Stimulated activated CD4-positive, alpha-beta T cell treated with anti-CD3 and anti-CD28 coated beads, Interleukin-12 subunit alpha, Interleukin-12 subunit beta, amount 100 ng/mL, for 24 hours (primary cell): ENCODE results near the gene SYNGR3.

Experiments
- DNase-seq, 2 experiments: peaks; one replicate each; pipeline ENCODE4 v3.0.0-alpha.2; 2020; ENCODE audit warnings: low read depth in 2 of 2

Gene SYNGR3

GRCh38 chr16:1976951-1977874, 12.6 kb upstream of the SYNGR3 start:
- DNase-seq, result no peak

- DNase-seq, result no peak
Measured at GRCh38 chr16:1977875-1978268, 11.9 kb upstream of the SYNGR3 start.

GRCh38 chr16:1978476-1979120, 11.2 kb upstream of the SYNGR3 start:
- no peak for DNase-seq

- no peak for DNase-seq
Measured at GRCh38 chr16:1979271-1980029, 10.3 kb upstream of the SYNGR3 start.

- no peak for DNase-seq
Measured at GRCh38 chr16:1980030-1980769, 9.6 kb upstream of the SYNGR3 start.

- DNase-seq, result no peak
Measured at GRCh38 chr16:1980770-1981087, 9.0 kb upstream of the SYNGR3 start.

GRCh38 chr16:1981398-1981836, 8.4 kb upstream of the SYNGR3 start, which contains the start of gene NOXO1:
Gene NOXO1, minus strand, starts transcription at chr16:1981469. Its CDS starts 290 bp downstream, at chr16:1981179.
- no peak for DNase-seq

GRCh38 chr16:1982013-1982433, 7.7 kb upstream of the SYNGR3 start:
- no peak for DNase-seq

GRCh38 chr16:1982991-1983543, 6.7 kb upstream of the SYNGR3 start:
- DNase-seq, result no peak

GRCh38 chr16:1983544-1984346, 6.0 kb upstream of the SYNGR3 start, which contains the start of gene GFER:
Gene GFER, plus strand, starts transcription at chr16:1984193. Its CDS starts 26 bp downstream, at chr16:1984219.
- DNase-seq, result peak in 1 of 2 experiments; percentile 78

GRCh38 chr16:1984347-1985225, 5.2 kb upstream of the SYNGR3 start:
- no peak for DNase-seq

- no peak for DNase-seq
Measured at GRCh38 chr16:1985466-1986150, 4.2 kb upstream of the SYNGR3 start.

GRCh38 chr16:1987198-1987597, 2.6 kb upstream of the SYNGR3 start:
- DNase-seq, result no peak

- DNase-seq, result no peak
Measured at GRCh38 chr16:1990101-1990350, 256 bp downstream of the SYNGR3 start.

- DNase-seq, result no peak
Measured at GRCh38 chr16:1990351-1991134, 773 bp downstream of the SYNGR3 start.

GRCh38 chr16:1991135-1991551, 1.4 kb downstream of the SYNGR3 start:
- no peak for DNase-seq

- no peak for DNase-seq
Measured at GRCh38 chr16:1991588-1991947, 1.8 kb downstream of the SYNGR3 start.
